ENCODE results near the gene DOK4. TPM values are rescaled to one million over a fixed set of nuclear protein-coding genes. Genes with fewer than 3 reads are reported as not detected.

Gene DOK4
- total RNA-seq, 2 experiments from 2014 or later = 2.4 to 2.9 TPM

GRCh38 chr16:57432505-57432904 lies 53.8 kb downstream of the DOK4 start:
- Histone ChIP-seq H3K4me1 (ENCODE audit: insufficient read depth, low read length) (peaks cover 22% of the 10 kb centered on the region), H3K27ac (ENCODE audit: low read depth in 1 of 2, low read length in 2 of 2) (peak overlapping the region in 1 of 2 donors; percentile 38), H3K27me3 (ENCODE audit: control insufficient read depth in 1 of 2, insufficient read depth in 2 of 2, low read length in 2 of 2) (no peaks in the 10 kb centered on the region), H3K36me3 (ENCODE audit: insufficient read depth, low read length) (peaks cover 89% of the 10 kb centered on the region), H3K9me3 (ENCODE audit: control insufficient read depth in 1 of 2, insufficient read depth in 1 of 2, low read length in 2 of 2) (no peaks in the 10 kb centered on the region), H3K4me3 (ENCODE audit: low read length) (no peak overlapping the region)
- ChIA-PET CTCF (interaction anchor here (1.5 to 1.9 kb wide), 3 partner anchors 14 to 87 kb away, joined by 3 to 9 read pairs (median 3); partner anchors contain the start of genes CIAPIN1 and COQ9), POLR2A (interaction anchor here (1.3 to 2.7 kb wide), 3 partner anchors 14 to 30 kb away, joined by 5 to 18 read pairs (median 12); partner anchors contain the start of genes CIAPIN1, COQ9 and POLR2C)
- no peak for DNase-seq
- Mint-ChIP-seq H3K4me1 (ENCODE audit: low read depth) (peaks cover 35% of the 10 kb centered on the region), H3K27me3 (no peaks in the 10 kb centered on the region), H3K9me3 (no peaks in the 10 kb centered on the region), H3K4me3 (no peak overlapping the region), H3K27ac (peak overlapping the region; percentile 84), H3K36me3 (ENCODE audit: low read depth) (peaks cover 88% of the 10 kb centered on the region)
- intact Hi-C loops (cut with DNase I, micrococcal nuclease) = no loop called here
- ATAC-seq (ENCODE audit: poor library complexity) = no peak
- TF ChIP-seq CTCF (IDR thresholded peaks at IDR 0.05) = no peak

GRCh38 chr16:57430955-57431354 lies 55.3 kb downstream of the DOK4 start:
- H3K4me3 Mint-ChIP-seq = no peak overlapping the region
- Histone ChIP-seq H3K4me1 (ENCODE audit: insufficient read depth, low read length) (peaks cover 22% of the 10 kb centered on the region), H3K27me3 (ENCODE audit: control insufficient read depth in 1 of 2, insufficient read depth in 2 of 2, low read length in 2 of 2) (no peaks in the 10 kb centered on the region), H3K4me3 (ENCODE audit: low read length) (no peak overlapping the region), H3K9me3 (ENCODE audit: control insufficient read depth in 1 of 2, insufficient read depth in 1 of 2, low read length in 2 of 2) (no peaks in the 10 kb centered on the region), H3K27ac (ENCODE audit: low read depth in 1 of 2, low read length in 2 of 2) (no peak overlapping the region), H3K36me3 (ENCODE audit: insufficient read depth, low read length) (peaks cover 84% of the 10 kb centered on the region)
- DNase-seq (no peak), ATAC-seq (ENCODE audit: poor library complexity) (no peak)
- intact Hi-C loops (cut with DNase I, micrococcal nuclease) = no loop called here
- POLR2A ChIA-PET = no interaction called here
- H3K36me3 Mint-ChIP-seq (ENCODE audit: low read depth) = peaks cover 86% of the 10 kb centered on the region
- no peaks in the 10 kb centered on the region for H3K27me3 Mint-ChIP-seq
- H3K9me3 Mint-ChIP-seq = no peaks in the 10 kb centered on the region
- H3K4me1 Mint-ChIP-seq (ENCODE audit: low read depth) = peaks cover 35% of the 10 kb centered on the region
- CTCF ChIA-PET = no interaction called here
- H3K27ac Mint-ChIP-seq = peak overlapping the region; percentile 42
- no peak for TF ChIP-seq CTCF (IDR thresholded peaks at IDR 0.05)

DNA sequence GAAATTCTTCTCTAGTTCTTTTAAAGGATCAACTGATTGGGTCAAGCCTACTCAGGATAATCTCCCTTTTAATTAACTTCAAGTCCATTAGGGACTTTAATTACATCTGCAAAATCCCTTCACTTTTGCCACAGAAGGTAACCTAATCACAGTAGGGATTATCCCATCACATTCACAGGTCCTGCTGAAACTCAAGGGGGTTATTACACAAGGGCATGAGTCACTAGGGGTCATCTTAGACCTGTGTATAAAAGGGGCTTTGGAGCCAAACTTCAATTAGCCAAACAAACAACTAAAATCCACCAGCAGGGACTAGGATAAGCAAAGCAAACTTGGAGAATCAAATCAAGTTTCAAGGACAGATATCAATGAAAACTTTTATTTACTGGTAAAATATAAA lies 58.5 kb downstream of the DOK4 start:
- CTCF ChIA-PET = no interaction called here
- POLR2A ChIA-PET = no interaction called here
- no peaks in the 10 kb centered on the region for H3K27me3 ChIP-seq (ENCODE audit: control insufficient read depth in 1 of 2, insufficient read depth in 2 of 2, low read length in 2 of 2)
- TF ChIP-seq CTCF (IDR thresholded peaks at IDR 0.05) = no peak
- peaks cover 9% of the 10 kb centered on the region for H3K4me1 ChIP-seq (ENCODE audit: insufficient read depth, low read length)
- no peak overlapping the region for H3K4me3 ChIP-seq (ENCODE audit: low read length)
- Mint-ChIP-seq H3K36me3 (ENCODE audit: low read depth) (peaks cover 57% of the 10 kb centered on the region), H3K27me3 (no peaks in the 10 kb centered on the region), H3K4me3 (no peak overlapping the region), H3K9me3 (no peaks in the 10 kb centered on the region), H3K4me1 (ENCODE audit: low read depth) (peaks cover 10% of the 10 kb centered on the region), H3K27ac (no peak overlapping the region)
- intact Hi-C loops (cut with DNase I, micrococcal nuclease) = no loop called here
- no peak overlapping the region for H3K27ac ChIP-seq (ENCODE audit: low read depth in 1 of 2, low read length in 2 of 2)
- no peak for DNase-seq
- peaks cover 53% of the 10 kb centered on the region for H3K36me3 ChIP-seq (ENCODE audit: insufficient read depth, low read length)
- ATAC-seq (ENCODE audit: poor library complexity) = no peak
- H3K9me3 ChIP-seq (ENCODE audit: control insufficient read depth in 1 of 2, insufficient read depth in 1 of 2, low read length in 2 of 2) = no peaks in the 10 kb centered on the region

Data from CD4-positive, alpha-beta T cell (primary cell).